NCI-H524 treated with DMSO at 0.1 percent for 48 hours (cell line): Measurements from ENCODE around the gene SIGLEC1.

ENCODE experiments used
- DNase-seq: peaks from one replicate; lab custom pipeline; 2025; lab: John Stamatoyannopoulos, UW

SIGLEC1 gene

DNA sequence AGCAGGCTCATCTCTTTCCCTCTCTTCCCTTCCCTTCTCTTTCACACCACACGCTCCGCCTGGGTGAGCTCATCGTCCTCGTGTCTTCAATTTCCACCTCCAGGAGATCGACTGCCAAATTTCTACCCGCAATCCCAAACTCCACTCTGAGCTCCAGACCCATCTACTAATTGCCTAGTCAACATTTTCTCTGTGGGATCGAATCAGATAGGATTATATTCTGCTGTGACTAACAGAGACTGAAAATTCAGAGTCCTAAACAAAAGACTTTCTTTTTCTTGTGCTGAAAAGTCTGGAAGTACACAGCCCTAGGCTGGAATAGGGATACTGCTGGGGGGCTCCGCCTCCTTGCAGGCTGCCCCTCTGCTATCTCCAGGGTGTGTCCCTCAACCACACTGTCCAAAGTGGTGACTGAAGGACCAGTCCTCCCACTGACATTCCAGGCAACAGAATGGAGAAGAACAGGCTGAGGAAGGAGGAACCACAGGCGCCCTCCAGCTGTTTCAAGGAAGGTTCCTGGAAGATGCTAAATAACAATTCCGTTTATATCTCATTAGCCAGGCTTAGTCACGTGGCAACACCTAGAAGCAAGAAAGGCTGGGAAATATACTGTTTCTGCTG is 15.1 kb upstream of the SIGLEC1 start:
- no peak for DNase-seq

DNA sequence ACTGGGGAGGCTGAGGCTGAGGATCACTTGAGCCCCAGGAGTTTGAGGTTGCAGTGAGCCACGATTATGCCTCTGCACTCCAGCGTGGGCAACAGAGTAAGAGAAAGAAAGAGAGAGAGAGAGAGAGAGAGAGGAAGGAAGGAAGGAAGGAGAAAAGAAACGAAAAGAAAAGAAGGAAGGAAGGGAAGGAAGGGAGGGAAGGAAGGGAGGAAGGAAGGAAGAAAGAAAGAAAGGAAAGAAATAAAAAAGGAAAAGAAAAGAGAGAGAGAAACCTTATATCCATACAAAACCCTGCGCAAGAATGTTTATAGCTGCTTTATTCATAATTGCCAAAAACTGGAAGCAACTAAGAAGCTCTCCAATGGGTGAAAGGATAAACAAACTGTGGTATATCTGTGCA is 12.0 kb upstream of the SIGLEC1 start:
- no peak for DNase-seq

- no peak for DNase-seq
Measured at GRCh38 chr20:3723284-3723683, 10.9 kb upstream of the SIGLEC1 start.

- no peak for DNase-seq
Measured at GRCh38 chr20:3721912-3722311, 9.5 kb upstream of the SIGLEC1 start.

GRCh38 chr20:3720626-3721025 is 8.2 kb upstream of the SIGLEC1 start:
- no peak for DNase-seq

DNA sequence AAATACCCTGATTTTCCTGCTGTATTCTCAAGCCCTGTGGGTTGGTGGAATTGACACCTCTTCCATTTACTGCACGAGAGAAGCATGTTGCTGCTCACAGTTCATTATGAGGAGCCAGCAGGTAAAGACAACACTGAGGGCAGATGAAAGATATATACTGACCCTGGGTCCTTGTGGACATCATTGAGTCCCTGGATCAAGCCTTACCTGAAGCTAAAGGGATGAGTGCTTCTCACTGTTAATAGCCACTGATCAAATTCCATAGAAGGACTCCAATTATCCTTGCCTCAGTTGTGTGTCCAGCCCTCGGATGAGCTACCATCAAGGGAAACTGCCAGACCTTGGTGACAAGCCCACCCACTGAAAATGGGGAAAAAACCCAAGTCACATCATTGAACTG is 7.7 kb upstream of the SIGLEC1 start:
- no peak for DNase-seq

- DNase-seq: no peak
Measured at GRCh38 chr20:3719046-3719445, 6.6 kb upstream of the SIGLEC1 start.

- peak; percentile 3 for DNase-seq
Measured at GRCh38 chr20:3716195-3716834, 3.9 kb upstream of the SIGLEC1 start.

DNA sequence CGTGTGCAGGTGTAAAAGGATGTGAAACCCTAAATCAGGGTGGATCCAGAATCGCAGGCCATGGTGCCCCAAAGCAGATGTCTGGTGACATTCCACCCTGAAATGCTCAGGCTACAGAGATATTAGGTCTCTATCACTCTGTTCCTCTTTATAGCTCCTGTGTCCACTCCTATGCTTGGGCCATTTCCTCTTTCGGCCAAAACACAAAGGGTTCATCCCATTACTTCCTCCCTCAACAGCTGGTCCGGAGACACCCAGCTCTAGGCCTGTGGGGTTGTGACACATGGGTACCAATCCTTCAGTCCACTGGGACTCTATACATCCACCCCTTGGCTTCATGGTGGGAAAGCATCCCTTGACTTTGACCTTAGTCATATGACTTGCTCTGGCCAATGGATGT is 1.7 kb upstream of the SIGLEC1 start:
- no peak for DNase-seq

DNA sequence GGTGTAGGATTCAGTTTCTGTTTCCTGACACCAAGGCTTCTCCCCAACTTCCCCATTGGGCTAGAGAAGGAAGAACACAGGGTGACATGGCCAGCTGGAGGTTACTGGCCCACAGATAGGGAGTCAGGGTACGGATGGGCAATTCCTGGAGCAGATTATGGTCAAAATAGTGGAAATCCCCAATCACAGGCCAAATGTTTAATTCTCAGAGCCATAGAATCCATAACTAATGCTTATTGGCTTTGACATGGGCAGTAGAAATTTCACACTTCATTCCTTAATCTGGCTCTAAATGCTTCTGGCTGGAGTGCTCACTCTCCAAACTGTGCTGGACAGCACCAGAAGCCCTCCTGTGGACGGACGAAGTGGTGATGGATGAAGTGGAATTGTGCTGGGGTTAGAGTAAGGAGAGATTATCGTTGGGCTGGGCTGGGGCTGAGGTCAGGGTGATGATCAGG is 887 bp downstream of the SIGLEC1 start:
- DNase-seq: no peak

GRCh38 chr20:3710703-3711483 is 1.5 kb downstream of the SIGLEC1 start:
- no peak for DNase-seq

- no peak for DNase-seq
Measured at GRCh38 chr20:3710011-3710466, 2.4 kb downstream of the SIGLEC1 start.

DNA sequence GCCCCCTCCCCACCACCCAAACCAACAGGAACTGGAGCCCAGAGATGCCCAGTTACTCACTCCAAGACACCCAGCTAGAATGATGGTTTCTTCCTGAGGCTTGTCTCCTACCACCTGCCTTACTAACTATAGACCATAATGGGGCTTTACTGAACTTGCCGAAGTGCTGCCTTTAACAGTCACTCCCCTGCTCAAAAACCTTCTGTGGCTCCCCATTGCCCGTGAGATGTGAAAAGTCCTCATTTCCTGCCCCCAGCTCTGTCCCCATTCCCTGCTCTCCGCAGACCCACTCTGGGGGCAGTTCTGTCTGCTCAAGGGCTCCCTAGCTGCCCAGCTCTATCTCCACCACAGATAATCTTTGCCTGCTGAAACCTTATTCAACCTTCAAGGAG is 4.9 kb downstream of the SIGLEC1 start:
- DNase-seq: no peak

DNA sequence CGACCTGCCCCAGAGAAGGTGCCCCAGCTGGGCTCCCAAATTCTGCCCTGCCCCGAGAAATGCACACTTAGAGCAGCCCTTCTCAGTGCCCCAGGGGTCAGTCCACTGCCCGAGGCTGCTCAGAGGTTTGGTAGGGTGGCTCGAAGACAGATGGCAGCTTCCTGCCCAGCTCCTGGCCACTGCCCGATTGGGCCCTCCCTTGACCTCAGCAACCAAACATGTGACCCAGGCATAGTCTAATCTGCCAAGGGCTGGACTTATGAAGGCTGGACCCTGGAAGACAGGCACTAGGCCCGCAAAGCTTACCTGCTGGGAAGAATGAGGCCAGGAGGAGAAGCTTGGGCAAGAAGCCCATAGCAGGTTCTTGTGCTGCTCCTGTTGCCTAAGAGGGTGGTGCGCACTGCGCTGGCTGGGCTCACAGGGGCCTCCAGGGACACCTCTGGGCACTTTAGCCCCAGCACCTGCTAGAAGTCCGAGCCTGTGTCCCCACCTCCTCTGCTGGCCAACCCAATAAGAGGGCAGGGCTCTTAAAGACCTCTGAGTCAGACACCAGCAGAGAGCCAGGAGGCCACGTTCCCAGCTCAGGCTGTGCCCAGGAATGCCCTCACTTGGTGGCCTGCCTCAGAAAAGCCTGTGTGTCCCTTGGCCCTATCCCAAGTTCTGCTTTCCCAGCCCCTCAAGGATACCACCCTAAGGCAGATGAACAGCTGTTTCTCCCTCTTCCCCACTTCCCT is 5.5 kb downstream of the SIGLEC1 start:
- DNase-seq: no peak

- no peak for DNase-seq
Measured at GRCh38 chr20:3705970-3706739, 6.2 kb downstream of the SIGLEC1 start.

- DNase-seq: no peak
Measured at GRCh38 chr20:3705491-3705969, 6.9 kb downstream of the SIGLEC1 start.

DNA sequence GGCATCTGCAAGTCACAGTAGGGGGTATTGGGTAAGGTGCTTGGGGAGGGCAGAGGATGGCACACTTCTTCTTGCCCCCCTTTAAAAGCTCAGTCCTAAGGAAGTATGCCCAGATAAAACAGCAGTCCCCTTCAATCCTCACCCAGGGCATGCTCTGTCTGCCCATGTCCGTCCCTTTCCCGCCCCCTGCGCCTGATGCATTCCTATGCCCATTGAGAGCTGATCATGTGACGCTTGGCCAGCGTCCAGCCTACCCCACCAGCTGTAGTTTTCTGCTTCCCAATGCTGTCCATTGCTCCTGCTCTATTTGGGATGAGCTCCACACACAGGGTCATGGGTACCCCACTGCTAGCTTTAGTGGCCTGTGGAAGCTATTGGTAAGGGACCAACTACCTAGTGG is 8.3 kb downstream of the SIGLEC1 start:
- no peak for DNase-seq

DNA sequence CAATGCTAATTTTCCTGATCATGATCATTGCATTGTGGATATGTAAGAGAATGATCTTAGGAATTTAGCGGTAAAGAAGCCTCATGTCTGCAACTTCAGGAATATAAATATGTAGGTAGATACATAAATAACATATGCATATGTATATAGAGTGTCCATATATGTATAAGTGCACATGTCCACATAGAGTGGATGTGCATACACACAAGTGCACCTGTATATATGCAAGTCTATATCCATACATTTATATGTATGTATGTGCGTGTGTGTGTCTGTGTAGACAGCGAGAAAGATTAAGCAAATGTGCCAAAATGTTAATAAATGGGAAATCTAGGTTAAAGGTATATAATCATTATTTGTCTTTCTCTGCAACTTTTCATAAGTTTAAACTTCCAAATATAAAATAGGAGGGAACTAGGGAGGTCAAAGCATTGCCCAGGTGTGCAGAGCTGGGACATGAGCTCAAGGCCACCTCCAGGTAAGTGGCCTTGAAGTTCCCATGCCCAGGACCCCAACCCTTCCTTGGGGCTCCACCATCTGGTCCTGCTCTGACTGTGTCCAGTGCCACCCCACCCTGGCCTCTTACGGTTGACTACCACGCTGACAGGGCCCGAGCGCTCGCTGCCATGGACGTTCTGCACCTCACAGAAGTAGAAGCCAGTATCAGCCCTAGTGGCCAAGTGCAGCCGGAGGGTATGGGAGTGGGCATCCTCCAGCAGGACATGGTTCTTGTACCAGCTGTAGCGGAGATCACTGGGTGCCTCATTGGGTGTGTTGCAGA is 9.6 kb downstream of the SIGLEC1 start:
- no peak for DNase-seq

- DNase-seq: no peak
Measured at GRCh38 chr20:3701061-3701998, 11.1 kb downstream of the SIGLEC1 start.

GRCh38 chr20:3699037-3699436 is 13.4 kb downstream of the SIGLEC1 start:
- no peak for DNase-seq
